ENCODE results near the gene NANOS3.

DNA sequence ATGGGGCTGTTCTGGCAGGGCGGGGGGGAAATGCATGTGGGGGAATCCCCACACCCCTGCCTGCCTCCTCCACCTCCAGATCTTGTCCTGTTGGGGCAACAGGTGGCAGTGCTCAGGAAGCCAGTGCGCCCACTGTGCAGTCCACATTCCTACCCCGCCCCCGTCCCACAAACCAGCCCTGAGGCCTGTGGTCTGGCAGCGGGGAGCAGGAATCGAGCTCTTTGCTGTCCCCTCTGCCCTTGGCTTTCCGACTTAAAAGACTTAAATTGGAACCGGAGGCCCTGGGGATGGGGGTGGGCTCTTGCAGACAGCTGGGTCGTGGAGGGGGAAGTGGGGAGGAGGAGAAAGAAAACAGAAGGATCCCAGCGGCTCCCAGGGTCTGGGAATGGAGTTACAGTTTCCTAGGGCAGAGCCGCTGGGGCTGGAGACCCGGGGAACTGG is 4.3 kb downstream of the NANOS3 start:
- TF ChIP-seq POLR2A (IDR thresholded peaks at IDR 0.05; ENCODE audit: borderline replicate concordance, extremely low read depth, insufficient read depth, insufficient read length) (no peak), POLR2AphosphoS5 (IDR thresholded peaks at IDR 0.05; ENCODE audit: low read depth, low read length) (no peak)
